Activated CD8-positive, alpha-beta T cell treated with anti-CD3 and anti-CD28 coated beads, Interleukin-2, amount 10 ng/mL, durations not matched to agents 7 days and 5 days (primary cell): ENCODE measurements around the gene LINS1. TPM values are rescaled to one million over a fixed set of nuclear protein-coding genes. Genes with fewer than 3 reads are reported as not detected.

ENCODE experiments used
- ATAC-seq: fragments of 150-1000 bp; cut with Tn5 transposase; one replicate; pipeline ENCODE4 v1.10.0; 2021; ENCODE audit warnings: moderate library complexity
- CTCF ChIA-PET: fragments of 350-600 bp; sonication (Branson Sonifier 250); formaldehyde crosslinking; loops from one replicate; lab custom pipeline; 2021; ENCODE audit warnings: antibody characterized with exemption; lab: Charles Lee
- POLR2A ChIA-PET: fragments of 350-600 bp; sonication (Branson Sonifier 250); formaldehyde crosslinking; loops from one replicate; lab custom pipeline; 2021; ENCODE audit warnings: antibody characterized with exemption; lab: Charles Lee
- DNase-seq: peaks from one replicate; pipeline ENCODE4 v3.0.0-alpha.2; 2020
- H3K27ac Mint-ChIP-seq: one replicate; pipeline ENCODE4 v1.8.0; 2021; ENCODE audit warnings: mild to moderate bottlenecking, mixed read lengths
- H3K27me3 Mint-ChIP-seq: one replicate; pipeline ENCODE4 v1.8.0; 2021; ENCODE audit warnings: low read depth, mixed read lengths
- H3K36me3 Mint-ChIP-seq: one replicate; pipeline ENCODE4 v1.8.0; 2021; ENCODE audit warnings: low read depth, mixed read lengths
- H3K4me1 Mint-ChIP-seq: one replicate; pipeline ENCODE4 v1.8.0; 2021; ENCODE audit warnings: low read depth, mixed read lengths
- H3K4me3 Mint-ChIP-seq: one replicate; pipeline ENCODE4 v1.8.0; 2021; ENCODE audit warnings: mild to moderate bottlenecking, mixed read lengths
- H3K9me3 Mint-ChIP-seq: one replicate; pipeline ENCODE4 v1.8.0; 2022; ENCODE audit warnings: mixed read lengths; ENCODE audit not compliant: insufficient read depth
- total RNA-seq, 2 experiments: library from RNA; stranded (reverse); gene quantifications; one replicate each; pipeline ENCODE4 v1.2.3, GENCODE V29; 2021

The LINS1 gene
- total RNA-seq, 2 experiments from 2014 or later: 40.9 to 45.3 TPM

- Mint-ChIP-seq H3K27ac (no peak within 1 kb of the TSS), H3K36me3 (no peaks in the 10 kb centered on the region), H3K4me1 (no peaks in the 10 kb centered on the region), H3K27me3 (peaks cover 6% of the 10 kb centered on the region), H3K4me3 (no peak within 1 kb of the TSS), H3K9me3 (no peaks in the 10 kb centered on the region)
- ATAC-seq (no peak), DNase-seq (no peak)
- ChIA-PET CTCF (interaction anchor here (1.0 to 1.7 kb wide), 3 partner anchors 44 to 180 kb away, joined by 3 to 7 read pairs (median 4); no protein-coding TSS in a partner anchor), POLR2A (no interaction called here)
These were observed 73.1 kb downstream of the LINS1 start, which contains the start of gene CERS3 for GRCh38 chr15:100528833-100529428. TSS of gene CERS3 (minus strand) at chr15:100528950. CDS start at chr15:100501849, 27,101 bp downstream.

- H3K36me3 Mint-ChIP-seq: peaks cover 3% of the 10 kb centered on the region
- H3K4me1 Mint-ChIP-seq: peaks cover 3% of the 10 kb centered on the region
- no peaks in the 10 kb centered on the region for H3K9me3 Mint-ChIP-seq
- H3K27ac Mint-ChIP-seq: no peak overlapping the region
- no peak for DNase-seq
- ChIA-PET CTCF (interaction anchor here (2.3 kb wide), 1 partner anchor 176 kb away, joined by 7 read pairs; no protein-coding TSS in a partner anchor), POLR2A (interaction anchor here (0.6 kb wide), 1 partner anchor 72 kb away, joined by 3 read pairs; no protein-coding TSS in a partner anchor)
- ATAC-seq: no peak
- no peak overlapping the region for H3K4me3 Mint-ChIP-seq
- H3K27me3 Mint-ChIP-seq: no peaks in the 10 kb centered on the region
These were observed 75.9 kb downstream of the LINS1 start for GRCh38 chr15:100526027-100526481.

- ChIA-PET POLR2A (interaction anchor here (0.6 kb wide), 1 partner anchor 73 kb away, joined by 3 read pairs; no protein-coding TSS in a partner anchor), CTCF (interaction anchor here (1.1 to 2.3 kb wide), 2 partner anchors 142 to 175 kb away, joined by 3 to 7 read pairs; no protein-coding TSS in a partner anchor)
- no peak for DNase-seq
- ATAC-seq: no peak
- Mint-ChIP-seq H3K27me3 (no peaks in the 10 kb centered on the region), H3K4me3 (no peak overlapping the region), H3K4me1 (peaks cover 10% of the 10 kb centered on the region), H3K9me3 (no peaks in the 10 kb centered on the region), H3K36me3 (peaks cover 3% of the 10 kb centered on the region), H3K27ac (no peak overlapping the region)
These were observed 76.5 kb downstream of the LINS1 start for GRCh38 chr15:100525436-100525835.

GRCh38 chr15:100524326-100524725, 77.7 kb downstream of the LINS1 start:
- CTCF ChIA-PET: interaction anchor here (1.1 to 2.3 kb wide), 2 partner anchors 141 to 174 kb away, joined by 3 to 7 read pairs; no protein-coding TSS in a partner anchor
- H3K4me1 Mint-ChIP-seq: peaks cover 20% of the 10 kb centered on the region
- no peak for DNase-seq
- H3K9me3 Mint-ChIP-seq: no peaks in the 10 kb centered on the region
- no peak overlapping the region for H3K27ac Mint-ChIP-seq
- H3K27me3 Mint-ChIP-seq: no peaks in the 10 kb centered on the region
- no peak overlapping the region for H3K4me3 Mint-ChIP-seq
- POLR2A ChIA-PET: no interaction called here
- peaks cover 3% of the 10 kb centered on the region for H3K36me3 Mint-ChIP-seq
- no peak for ATAC-seq

- Mint-ChIP-seq H3K36me3 (peaks cover 3% of the 10 kb centered on the region), H3K27ac (no peak overlapping the region), H3K9me3 (no peaks in the 10 kb centered on the region), H3K4me1 (peaks cover 21% of the 10 kb centered on the region), H3K27me3 (no peaks in the 10 kb centered on the region), H3K4me3 (no peak overlapping the region)
- ChIA-PET POLR2A (no interaction called here), CTCF (interaction anchor here (1.2 to 2.3 kb wide), 2 partner anchors 51 to 172 kb away, joined by 5 to 10 read pairs; no protein-coding TSS in a partner anchor)
- ATAC-seq (no peak), DNase-seq (no peak)
These were observed 80.1 kb downstream of the LINS1 start for GRCh38 chr15:100521907-100522306.

GRCh38 chr15:100520132-100520921, 81.7 kb downstream of the LINS1 start:
- peaks cover 3% of the 10 kb centered on the region for H3K36me3 Mint-ChIP-seq
- H3K27ac Mint-ChIP-seq: peak overlapping the region; percentile 90
- peak overlapping the region; percentile 49 for H3K4me3 Mint-ChIP-seq
- ChIA-PET POLR2A (no interaction called here), CTCF (interaction anchor here (2.3 kb wide), 1 partner anchor 171 kb away, joined by 10 read pairs; no protein-coding TSS in a partner anchor)
- peak; percentile 82 for ATAC-seq
- peaks cover 21% of the 10 kb centered on the region for H3K4me1 Mint-ChIP-seq
- H3K27me3 Mint-ChIP-seq: no peaks in the 10 kb centered on the region
- no peak for DNase-seq
- H3K9me3 Mint-ChIP-seq: no peaks in the 10 kb centered on the region

GRCh38 chr15:100517846-100518245, 84.1 kb downstream of the LINS1 start:
- Mint-ChIP-seq H3K27ac (no peak overlapping the region), H3K4me1 (peaks cover 21% of the 10 kb centered on the region), H3K36me3 (no peaks in the 10 kb centered on the region), H3K9me3 (no peaks in the 10 kb centered on the region), H3K27me3 (no peaks in the 10 kb centered on the region), H3K4me3 (no peak overlapping the region)
- DNase-seq (no peak), ATAC-seq (no peak)
- ChIA-PET POLR2A (no interaction called here), CTCF (no interaction called here)

Other genes with a start within 250 kb of the LINS1 start
- under 1 TPM in 1 of 2 experiments, not detected in 1; 0.18 TPM for gene CERS3, start 73.2 kb downstream of the LINS1 start, total RNA-seq
- gene ASB7, start 405 bp upstream of the LINS1 start, total RNA-seq: 10 to 100 TPM; 17.7 to 18.5 TPM